DMS53 (cell line): Measurements from ENCODE around the gene ACSL1.
"Not testable (repeated sequence)": the region's sequence is repeated elsewhere in the genome, so short reads cannot be mapped to it uniquely, and the experiment has no call there.

ENCODE experiments used
- DNase-seq: peaks from one replicate; lab custom pipeline; 2025; lab: John Stamatoyannopoulos, UW

ACSL1 gene

GRCh38 chr4:184843984-184844554 is 18.3 kb upstream of the ACSL1 start:
- no peak for DNase-seq

- DNase-seq, result not testable (repeated sequence)
Measured at GRCh38 chr4:184839075-184839399, 13.3 kb upstream of the ACSL1 start.

- peak; percentile 96 for DNase-seq
Measured at GRCh38 chr4:184838249-184839074, 12.7 kb upstream of the ACSL1 start.

GRCh38 chr4:184836613-184837012 is 10.8 kb upstream of the ACSL1 start:
- DNase-seq, result no peak

- DNase-seq, result no peak
Measured at GRCh38 chr4:184833046-184833838, 7.5 kb upstream of the ACSL1 start.

GRCh38 chr4:184831153-184831552 is 5.4 kb upstream of the ACSL1 start:
- no peak for DNase-seq

- peak; percentile 75 for DNase-seq
Measured at GRCh38 chr4:184826691-184827270, 1.0 kb upstream of the ACSL1 start.

GRCh38 chr4:184825141-184825895 is 450 bp downstream of the ACSL1 start:
- peak; percentile 77 for DNase-seq

GRCh38 chr4:184824776-184825084 is 1.0 kb downstream of the ACSL1 start:
- no peak for DNase-seq

GRCh38 chr4:184824081-184824775 is 1.5 kb downstream of the ACSL1 start:
- no peak for DNase-seq

GRCh38 chr4:184823014-184823413 is 2.8 kb downstream of the ACSL1 start:
- no peak for DNase-seq

- no peak for DNase-seq
Measured at GRCh38 chr4:184822356-184822755, 3.4 kb downstream of the ACSL1 start.

- no peak for DNase-seq
Measured at GRCh38 chr4:184821242-184821641, 4.5 kb downstream of the ACSL1 start.

GRCh38 chr4:184819786-184820185 is 6.0 kb downstream of the ACSL1 start:
- no peak for DNase-seq

GRCh38 chr4:184818216-184818564 is 7.6 kb downstream of the ACSL1 start:
- DNase-seq, result no peak

- DNase-seq, result no peak
Measured at GRCh38 chr4:184817494-184818215, 8.1 kb downstream of the ACSL1 start.

GRCh38 chr4:184816962-184817361 is 8.8 kb downstream of the ACSL1 start:
- DNase-seq, result no peak

- DNase-seq, result peak; percentile 84
Measured at GRCh38 chr4:184815046-184815877, 10.5 kb downstream of the ACSL1 start.

GRCh38 chr4:184814686-184815045 is 11.1 kb downstream of the ACSL1 start:
- DNase-seq, result no peak

- peak; percentile 7 for DNase-seq
Measured at GRCh38 chr4:184812651-184813181, 13.1 kb downstream of the ACSL1 start.
